Mesenchymal stem cell (in vitro differentiated cells and primary cell): ENCODE data around the gene SLC22A31.
"Not testable (repeated sequence)": the region's sequence is repeated elsewhere in the genome, so short reads cannot be mapped to it uniquely, and the experiment has no call there.

Experiments
- DNase-seq: peaks from one replicate; pipeline ENCODE4 v3.0.0-alpha.2; 2013
- H2AFZ ChIP-seq: one replicate; pipeline ENCODE4 v1.6.1; 2013; ENCODE audit warnings: low read depth, mild to moderate bottlenecking, control low read depth, inconsistent platforms, low read length, moderate library complexity
- H2AK5ac ChIP-seq: 2 replicates; pipeline ENCODE4 v1.6.1; 2013; ENCODE audit warnings: low read length, moderate library complexity, mild to moderate bottlenecking, inconsistent platforms; ENCODE audit not compliant: severe bottlenecking
- H2BK120ac ChIP-seq: one replicate; pipeline ENCODE4 v1.6.1; 2013; ENCODE audit warnings: low read depth, mild to moderate bottlenecking, inconsistent platforms, low read length, moderate library complexity
- H2BK12ac ChIP-seq, 2 experiments: one replicate each; pipeline ENCODE4 v1.6.1; 2013; ENCODE audit warnings: inconsistent platforms in 2 of 2, low read length in 2 of 2, mild to moderate bottlenecking in 2 of 2, moderate library complexity in 2 of 2, control low read depth in 1 of 2
- H2BK15ac ChIP-seq: one replicate; pipeline ENCODE4 v1.6.1; 2013; ENCODE audit warnings: mild to moderate bottlenecking, low read depth, inconsistent platforms; ENCODE audit not compliant: poor library complexity, severe bottlenecking
- H2BK5ac ChIP-seq: 2 replicates; pipeline ENCODE4 v1.6.1; 2013; ENCODE audit warnings: low read depth, mild to moderate bottlenecking, low read length, control low read depth, inconsistent platforms; ENCODE audit not compliant: poor library complexity, severe bottlenecking
- H3K14ac ChIP-seq, 2 experiments: one replicate each; pipeline ENCODE4 v1.6.1; 2013; ENCODE audit warnings: inconsistent platforms in 2 of 2, low read length in 2 of 2, control low read depth in 1 of 2, mild to moderate bottlenecking in 1 of 2, moderate library complexity in 1 of 2
- H3K18ac ChIP-seq, 2 experiments: one replicate each; pipeline ENCODE4 v1.6.1; 2013; ENCODE audit warnings: inconsistent platforms in 2 of 2, low read length in 2 of 2, control low read depth in 1 of 2, low read depth in 1 of 2, mild to moderate bottlenecking in 1 of 2
- H3K23ac ChIP-seq, 2 experiments: one replicate each; pipeline ENCODE4 v1.6.1; 2013; ENCODE audit warnings: inconsistent platforms in 2 of 2, low read length in 2 of 2, mild to moderate bottlenecking in 2 of 2, moderate library complexity in 2 of 2, control low read depth in 1 of 2
- H3K27ac ChIP-seq: 2 replicates; pipeline ENCODE4 v1.5.1; 2013; ENCODE audit warnings: mild to moderate bottlenecking, moderate library complexity, low read length, control low read depth, inconsistent platforms; ENCODE audit not compliant: poor library complexity, severe bottlenecking
- H3K27me3 ChIP-seq, 2 experiments: 2 replicates each; pipeline versions ENCODE4 v1.6.1 to v1.7.0; 2013; ENCODE audit warnings: low read length in 2 of 2, mild to moderate bottlenecking in 2 of 2, moderate library complexity in 2 of 2, control low read depth in 1 of 2, inconsistent platforms in 1 of 2; ENCODE audit not compliant: control insufficient read depth in 1 of 2, insufficient read depth in 1 of 2
- H3K36me3 ChIP-seq, 2 experiments: 2 replicates each; pipeline versions ENCODE4 v1.6.1 to v1.7.0; 2013; ENCODE audit warnings: low read length in 2 of 2, control low read depth in 1 of 2, inconsistent platforms in 1 of 2, low read depth in 1 of 2, mild to moderate bottlenecking in 1 of 2; ENCODE audit not compliant: insufficient read depth in 2 of 2, control insufficient read depth in 1 of 2
- H3K4ac ChIP-seq, 2 experiments: one replicate each; pipeline ENCODE4 v1.6.1; 2013; ENCODE audit warnings: inconsistent platforms in 2 of 2, low read length in 2 of 2, mild to moderate bottlenecking in 2 of 2, moderate library complexity in 2 of 2, control low read depth in 1 of 2, low read depth in 1 of 2
- H3K4me1 ChIP-seq: 2 replicates; pipeline ENCODE4 v1.6.1; 2013; ENCODE audit warnings: low read depth, low read length, control low read depth; ENCODE audit not compliant: control insufficient read depth, insufficient read depth
- H3K4me2 ChIP-seq: 2 replicates; pipeline ENCODE4 v1.6.1; 2013; ENCODE audit warnings: low read length, mild to moderate bottlenecking, inconsistent platforms; ENCODE audit not compliant: poor library complexity, severe bottlenecking
- H3K4me3 ChIP-seq, 2 experiments: 2 replicates each; pipeline versions ENCODE4 v1.5.1 to v1.7.0; 2013; ENCODE audit warnings: low read length in 2 of 2, mild to moderate bottlenecking in 2 of 2, control low read depth in 1 of 2, low read depth in 1 of 2; ENCODE audit not compliant: insufficient read depth in 1 of 2
- H3K79me1 ChIP-seq: replicated peaks from 2 replicates; pipeline ENCODE4 v1.6.1; 2013; ENCODE audit warnings: mild to moderate bottlenecking, control low read depth, low read length, inconsistent platforms; ENCODE audit not compliant: poor library complexity, severe bottlenecking
- H3K9ac ChIP-seq: 2 replicates; pipeline ENCODE4 v1.7.0; 2013; ENCODE audit warnings: mild to moderate bottlenecking, low read length, moderate library complexity
- H3K9me3 ChIP-seq: 2 replicates; pipeline ENCODE4 v1.7.0; 2013; ENCODE audit warnings: mild to moderate bottlenecking, low read length; ENCODE audit not compliant: control insufficient read depth
- H4K8ac ChIP-seq: one replicate; pipeline ENCODE4 v1.6.1; 2013; ENCODE audit warnings: inconsistent platforms, mild to moderate bottlenecking, low read length, moderate library complexity
- H4K91ac ChIP-seq: one replicate; pipeline ENCODE4 v1.6.1; 2013; ENCODE audit warnings: mild to moderate bottlenecking, low read length, inconsistent platforms
- WGBS: methylation state at CpG from one replicate; pipeline ENCODE4 v1.1.7; 2013; ENCODE audit warnings: mixed read lengths; 5-methylcytosine and 5-hydroxymethylcytosine counted together

The SLC22A31 gene

GRCh38 chr16:89190150-89190958, 10.0 kb downstream of the SLC22A31 start:
- no peak overlapping the region for H2AFZ ChIP-seq
- H3K4me1 ChIP-seq = peaks cover 12% of the 10 kb centered on the region
- no peak overlapping the region for H3K4me2 ChIP-seq
- H3K23ac ChIP-seq = no peak overlapping the region
- no peak overlapping the region for H2BK15ac ChIP-seq
- no peak overlapping the region for H2BK5ac ChIP-seq
- H3K79me1 ChIP-seq = no peaks in the 10 kb centered on the region
- no peak overlapping the region for H3K9ac ChIP-seq
- no peak overlapping the region for H3K27ac ChIP-seq
- H3K27me3 ChIP-seq = peaks cover 0 to 35% of the 10 kb centered on the region in 2 experiments
- H4K91ac ChIP-seq = no peak overlapping the region
- H2BK120ac ChIP-seq = no peak overlapping the region
- no peak for DNase-seq
- H2BK12ac ChIP-seq = no peak overlapping the region
- H3K4me3 ChIP-seq = no peak overlapping the region
- no peak overlapping the region for H4K8ac ChIP-seq
- H3K4ac ChIP-seq = no peak overlapping the region
- H3K9me3 ChIP-seq = no peaks in the 10 kb centered on the region
- H3K14ac ChIP-seq = no peak overlapping the region
- H3K18ac ChIP-seq = no peak overlapping the region
- no peak overlapping the region for H2AK5ac ChIP-seq
- 85% methylated on average over 28 of the region's 28 CpGs for WGBS
- H3K36me3 ChIP-seq = no peaks in the 10 kb centered on the region

- Histone ChIP-seq H2BK5ac (no peak overlapping the region), H2BK120ac (no peak overlapping the region), H3K36me3 (no peaks in the 10 kb centered on the region), H4K8ac (no peak overlapping the region), H3K14ac (no peak overlapping the region), H2AFZ (no peak overlapping the region), H3K4me3 (no peak overlapping the region), H2BK15ac (no peak overlapping the region), H3K4ac (no peak overlapping the region), H3K9ac (no peak overlapping the region), H2BK12ac (no peak overlapping the region), H3K79me1 (no peaks in the 10 kb centered on the region), H4K91ac (no peak overlapping the region), H3K9me3 (no peaks in the 10 kb centered on the region), H3K18ac (no peak overlapping the region), H3K4me2 (no peak overlapping the region), H3K23ac (no peak overlapping the region), H2AK5ac (no peak overlapping the region), H3K4me1 (peaks cover 12% of the 10 kb centered on the region), H3K27me3 (peaks cover 0 to 31% of the 10 kb centered on the region in 2 experiments), H3K27ac (no peak overlapping the region)
- DNase-seq = no peak
- 78% methylated on average over 14 of the region's 14 CpGs for WGBS
These were observed 10.8 kb downstream of the SLC22A31 start for GRCh38 chr16:89189358-89190025.

- H3K9ac ChIP-seq, H3K36me3 ChIP-seq, H3K4me3 ChIP-seq, H3K14ac ChIP-seq, H3K9me3 ChIP-seq, H2BK5ac ChIP-seq, H4K8ac ChIP-seq, H2AK5ac ChIP-seq, H3K79me1 ChIP-seq, H4K91ac ChIP-seq, H3K4me2 ChIP-seq, H3K4ac ChIP-seq, H2BK15ac ChIP-seq, H2BK120ac ChIP-seq, H2BK12ac ChIP-seq, H3K23ac ChIP-seq, H3K18ac ChIP-seq, H2AFZ ChIP-seq, H3K27ac ChIP-seq, DNase-seq: not testable (repeated sequence)
- H3K27me3 ChIP-seq = peaks cover 0 to 31% of the 10 kb centered on the region in 2 experiments
- H3K4me1 ChIP-seq = peaks cover 12% of the 10 kb centered on the region
- WGBS = 91% methylated on average over 21 of the region's 25 CpGs
These were observed 11.6 kb downstream of the SLC22A31 start for GRCh38 chr16:89188471-89189357.
